Fibroblast of lung (primary cell): ENCODE data around the gene SH3TC1. TPM values are rescaled to one million over a fixed set of nuclear protein-coding genes. Genes with fewer than 3 reads are reported as not detected.

ENCODE experiments used
- DNase-seq, 2 donors: peaks; one replicate each; pipeline versions ENCODE4 v3.0.0 to v3.0.0-alpha.2; 2010; ENCODE audit warnings: low read depth in 2 of 2
- H2AFZ ChIP-seq: 2 replicates; pipeline ENCODE4 v1.5.1; 2012; ENCODE audit warnings: low read length, control low read depth, inconsistent platforms
- H3K27ac ChIP-seq: 2 replicates; pipeline ENCODE4 v1.5.1; 2011; ENCODE audit warnings: low read length, control low read depth; ENCODE audit not compliant: insufficient read depth
- H3K27me3 ChIP-seq: 2 replicates; pipeline ENCODE4 v1.5.1; 2011; ENCODE audit warnings: mild to moderate bottlenecking, low read length; ENCODE audit not compliant: control insufficient read depth, insufficient read depth
- H3K36me3 ChIP-seq: 2 replicates; pipeline ENCODE4 v1.5.1; 2011; ENCODE audit warnings: low read length; ENCODE audit not compliant: control insufficient read depth, insufficient read depth
- H3K4me1 ChIP-seq: 2 replicates; pipeline ENCODE4 v1.5.1; 2011; ENCODE audit warnings: low read length; ENCODE audit not compliant: control insufficient read depth, insufficient read depth; ENCODE audit errors: extremely low read depth
- H3K4me2 ChIP-seq: 2 replicates; pipeline ENCODE4 v1.5.1; 2011; ENCODE audit warnings: low read length, control low read depth; ENCODE audit not compliant: insufficient read depth; ENCODE audit errors: extremely low read depth
- H3K4me3 ChIP-seq, 4 experiments: fragments of 200-600 bp in 1 of 4; sonication (generic) in 1 of 4; replicated peaks in 1 of 4; 2 replicates each; pipeline ENCODE4 v1.5.1; 2011 to 2016; ENCODE audit warnings: low read length in 4 of 4, low read depth in 3 of 4, mild to moderate bottlenecking in 3 of 4, control low read depth in 2 of 4, inconsistent platforms in 1 of 4, mixed read lengths in 1 of 4; ENCODE audit not compliant: insufficient read depth in 1 of 4; ENCODE audit errors: control extremely low read depth in 1 of 4
- H3K79me2 ChIP-seq: 2 replicates; pipeline ENCODE4 v1.5.1; 2012; ENCODE audit warnings: mild to moderate bottlenecking, low read length, inconsistent platforms; ENCODE audit not compliant: control insufficient read depth, insufficient read depth
- H3K9ac ChIP-seq: 2 replicates; pipeline ENCODE4 v1.5.1; 2011; ENCODE audit warnings: mild to moderate bottlenecking, low read length, control low read depth; ENCODE audit not compliant: insufficient read depth
- H3K9me3 ChIP-seq: 2 replicates; pipeline ENCODE4 v1.5.1; 2012; ENCODE audit warnings: low read depth, low read length; ENCODE audit not compliant: control insufficient read depth, insufficient read depth
- H4K20me1 ChIP-seq: 2 replicates; pipeline ENCODE4 v1.5.1; 2011; ENCODE audit warnings: low read length; ENCODE audit not compliant: control insufficient read depth, insufficient read depth; ENCODE audit errors: extremely low read depth
- CTCF ChIP-seq, 2 donors: IDR thresholded peaks in 1 of 2; conservative IDR thresholded peaks in 1 of 2; 1 replicate in 1 of 2; 2 replicates in 1 of 2; pipeline ENCODE4 v1.5.1; 2011 to 2012; ENCODE audit warnings: low read length in 2 of 2, control low read depth in 1 of 2, inconsistent platforms in 1 of 2, low read depth in 1 of 2, mild to moderate bottlenecking in 1 of 2
- EZH2 ChIP-seq: IDR thresholded peaks from 2 replicates; pipeline ENCODE4 v1.5.1; 2012; ENCODE audit warnings: low read length, control low read depth, mild to moderate bottlenecking; ENCODE audit errors: missing control alignments
- polyA plus RNA-seq, 2 donors: library from polyadenylated mRNA; depleted of rRNA in 1 of 2; stranded (reverse) in 1 of 2; unstranded in 1 of 2; fragments of >200 nt; gene quantifications; 2 replicates each; pipeline ENCODE4 v1.2.1, GENCODE V29; 2011 to 2012; ENCODE audit warnings: missing spikeins in 1 of 2
- total RNA-seq: library from RNA; depleted of rRNA; stranded (reverse); fragments of >200 nt; gene quantifications from 2 replicates; pipeline ENCODE4 v1.2.1, GENCODE V29; 2014

The SH3TC1 gene
- total and polyA plus RNA-seq, 2 donors (not counting 1 experiment from before 2014, with no cell fraction given), result 3.3 to 11.6 TPM

- H3K9me3 ChIP-seq, result no peaks in the 10 kb centered on the region
- H3K4me1 ChIP-seq, result no peaks in the 10 kb centered on the region
- no peaks in the 10 kb centered on the region for H4K20me1 ChIP-seq
- TF ChIP-seq CTCF (conservative IDR thresholded peaks at IDR 0.05 in 1 of 2, IDR thresholded peaks at IDR 0.05 in 1 of 2; ENCODE audit: low read depth in 1 of 2, low read length in 2 of 2) (no peak), EZH2 (no peak)
- H3K4me2 ChIP-seq, result no peak overlapping the region
- no peak overlapping the region for H2AFZ ChIP-seq
- H3K27me3 ChIP-seq, result no peaks in the 10 kb centered on the region
- H3K9ac ChIP-seq, result no peak overlapping the region
- H3K27ac ChIP-seq, result no peak overlapping the region
- DNase-seq, result no peak
- no peaks in the 10 kb centered on the region for H3K36me3 ChIP-seq
- no peak overlapping the region for H3K4me3 ChIP-seq
- no peaks in the 10 kb centered on the region for H3K79me2 ChIP-seq
These were observed 33.7 kb upstream of the SH3TC1 start for GRCh38 chr4:8165374-8165896.

DNA sequence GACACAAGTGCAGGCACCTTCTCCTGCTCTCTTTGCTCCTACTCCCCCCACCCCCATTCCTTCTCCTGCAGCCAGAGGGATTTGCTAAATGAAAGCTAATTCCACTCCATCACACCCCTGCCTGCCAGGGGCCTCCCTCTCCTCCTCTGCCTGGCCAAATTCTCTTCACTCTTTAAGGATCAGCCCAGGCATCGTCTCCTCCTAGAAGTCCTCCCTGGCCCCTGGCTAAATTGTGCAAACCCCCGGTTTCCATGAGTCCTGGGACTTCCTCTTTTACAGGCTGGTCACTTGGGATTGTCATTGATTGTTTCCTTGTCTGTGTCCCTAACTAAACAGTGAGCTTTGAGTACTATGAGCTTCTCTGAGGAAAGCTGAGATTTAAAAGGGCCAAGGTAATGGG, 31.8 kb upstream of the SH3TC1 start:
- DNase-seq, result no peak
- no peaks in the 10 kb centered on the region for H3K79me2 ChIP-seq
- no peak overlapping the region for H3K27ac ChIP-seq
- H2AFZ ChIP-seq, result no peak overlapping the region
- H3K4me2 ChIP-seq, result no peak overlapping the region
- no peaks in the 10 kb centered on the region for H3K9me3 ChIP-seq
- no peaks in the 10 kb centered on the region for H3K4me1 ChIP-seq
- H4K20me1 ChIP-seq, result no peaks in the 10 kb centered on the region
- H3K27me3 ChIP-seq, result peaks cover 3% of the 10 kb centered on the region
- no peak overlapping the region for H3K4me3 ChIP-seq
- TF ChIP-seq CTCF (conservative IDR thresholded peaks at IDR 0.05 in 1 of 2, IDR thresholded peaks at IDR 0.05 in 1 of 2; ENCODE audit: low read depth in 1 of 2, low read length in 2 of 2) (no peak), EZH2 (no peak)
- H3K9ac ChIP-seq, result no peak overlapping the region
- no peaks in the 10 kb centered on the region for H3K36me3 ChIP-seq

- Histone ChIP-seq H3K27ac (no peak overlapping the region), H3K27me3 (peaks cover 3% of the 10 kb centered on the region), H3K9me3 (no peaks in the 10 kb centered on the region), H2AFZ (no peak overlapping the region), H3K4me2 (no peak overlapping the region), H3K4me3 (no peak overlapping the region), H3K79me2 (no peaks in the 10 kb centered on the region), H3K36me3 (no peaks in the 10 kb centered on the region), H3K9ac (no peak overlapping the region), H4K20me1 (no peaks in the 10 kb centered on the region), H3K4me1 (no peaks in the 10 kb centered on the region)
- no peak for DNase-seq
- no peak for TF ChIP-seq EZH2
- no peak for TF ChIP-seq CTCF (conservative IDR thresholded peaks at IDR 0.05 in 1 of 2, IDR thresholded peaks at IDR 0.05 in 1 of 2; ENCODE audit: low read depth in 1 of 2, low read length in 2 of 2)
These were observed 31.3 kb upstream of the SH3TC1 start for GRCh38 chr4:8167815-8168214.
